IMR-90 (cell line): Measurements from ENCODE around the gene COQ8A.

ENCODE experiments used
- BHLHE40 ChIP-seq: fragments of 150-350 bp; IDR thresholded peaks from 2 replicates; pipeline ENCODE4 v1.6.1; 2016; ENCODE audit warnings: mild to moderate bottlenecking, low read depth, low read length
- CEBPB ChIP-seq: IDR thresholded peaks from 2 replicates; pipeline ENCODE4 v1.6.1; 2012; ENCODE audit warnings: low read depth, low read length, improper control_type of control experiment
- CTCF ChIP-seq: conservative IDR thresholded peaks from 2 replicates; pipeline ENCODE4 v1.5.1; 2012; ENCODE audit warnings: mild to moderate bottlenecking, low read depth, low read length, improper control_type of control experiment
- MAZ ChIP-seq: IDR thresholded peaks from 2 replicates; pipeline ENCODE4 v1.6.1; 2012; ENCODE audit warnings: low read depth, mild to moderate bottlenecking, low read length, improper control_type of control experiment, moderate library complexity, borderline replicate concordance
- MXI1 ChIP-seq: IDR thresholded peaks from 2 replicates; pipeline ENCODE4 v1.6.1; 2012; ENCODE audit warnings: low read depth, mild to moderate bottlenecking, low read length, moderate library complexity, borderline replicate concordance
- POLR2A ChIP-seq: IDR thresholded peaks from 2 replicates; pipeline ENCODE4 v1.6.1; 2012; ENCODE audit warnings: mild to moderate bottlenecking, low read depth, low read length
- RAD21 ChIP-seq: IDR thresholded peaks from 2 replicates; pipeline ENCODE4 v1.6.1; 2012; ENCODE audit warnings: low read length, improper control_type of control experiment
- RFX5 ChIP-seq: IDR thresholded peaks from 2 replicates; pipeline ENCODE4 v1.8.0; 2012; ENCODE audit warnings: low read depth, mild to moderate bottlenecking, low read length, moderate library complexity
- SMC3 ChIP-seq: fragments of 150-350 bp; IDR thresholded peaks from 2 replicates; pipeline ENCODE4 v1.6.1; 2016; ENCODE audit warnings: low read depth, mild to moderate bottlenecking, antibody characterized with exemption, low read length, moderate library complexity
- TF ChIP-seq, protein P1 (sequence below): fragments of 150-350 bp; IDR thresholded peaks from 2 replicates; pipeline ENCODE4 v1.6.1; 2017; ENCODE audit warnings: mild to moderate bottlenecking, antibody characterized with exemption, low read length, low read depth

- TF ChIP-seq CTCF (no peak), POLR2A (no peak), RFX5 (no peak), CEBPB (no peak), SMC3 (no peak), MAZ (no peak), RAD21 (no peak), BHLHE40 (no peak), MXI1 (no peak)
- TF ChIP-seq, protein P1, sequence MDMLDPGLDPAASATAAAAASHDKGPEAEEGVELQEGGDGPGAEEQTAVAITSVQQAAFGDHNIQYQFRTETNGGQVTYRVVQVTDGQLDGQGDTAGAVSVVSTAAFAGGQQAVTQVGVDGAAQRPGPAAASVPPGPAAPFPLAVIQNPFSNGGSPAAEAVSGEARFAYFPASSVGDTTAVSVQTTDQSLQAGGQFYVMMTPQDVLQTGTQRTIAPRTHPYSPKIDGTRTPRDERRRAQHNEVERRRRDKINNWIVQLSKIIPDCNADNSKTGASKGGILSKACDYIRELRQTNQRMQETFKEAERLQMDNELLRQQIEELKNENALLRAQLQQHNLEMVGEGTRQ: no peak
These were observed 17.0 kb downstream of the COQ8A start for GRCh38 chr1:226956942-226957713.
